Uterus (tissue), 4 donors: ENCODE results near the gene PLSCR1. TPM values are rescaled to one million over a fixed set of nuclear protein-coding genes. Genes with fewer than 3 reads are reported as not detected.

Source experiments
- DNase-seq, 2 donors: peaks; one replicate each; pipeline ENCODE4 v3.0.0-alpha.2; 2019 to 2020
- H3K27ac ChIP-seq, 2 donors: fragments of 200-600 bp; sonication (generic); 1 replicate in 1 of 2; 2 replicates in 1 of 2; pipeline ENCODE4 v1.5.1; 2016 to 2018
- H3K27me3 ChIP-seq, 2 donors: fragments of 200-600 bp; sonication (generic); one replicate each; pipeline ENCODE4 v1.5.1; 2018 to 2019; ENCODE audit warnings: control low read depth in 1 of 2
- H3K36me3 ChIP-seq, 2 donors: fragments of 200-600 bp; sonication (generic); one replicate each; pipeline ENCODE4 v1.5.1; 2019; ENCODE audit warnings: control low read depth in 1 of 2
- H3K4me1 ChIP-seq, 2 donors: fragments of 200-600 bp; sonication (generic); one replicate each; pipeline ENCODE4 v1.5.1; 2018 to 2019; ENCODE audit warnings: control low read depth in 1 of 2
- H3K4me3 ChIP-seq, 2 donors: fragments of 200-600 bp; sonication (generic); 1 replicate in 1 of 2; 2 replicates in 1 of 2; pipeline ENCODE4 v1.5.1; 2018 to 2019; ENCODE audit warnings: mild to moderate bottlenecking in 1 of 2
- H3K9me3 ChIP-seq, 2 donors: fragments of 200-600 bp; sonication (generic); one replicate each; pipeline ENCODE4 v1.5.1; 2019; ENCODE audit warnings: control low read depth in 1 of 2
- CTCF ChIP-seq, 4 experiments: fragments of 200-600 bp in 2 of 4; fragments of 450-650 bp in 2 of 4; sonication (generic) in 2 of 4; IDR thresholded peaks; one replicate each; pipeline ENCODE4 v1.5.1; 2016 to 2019; ENCODE audit warnings: antibody characterized with exemption in 4 of 4, mild to moderate bottlenecking in 2 of 4, moderate library complexity in 1 of 4
- POLR2A ChIP-seq, 2 donors: fragments of 450-650 bp; IDR thresholded peaks; one replicate each; pipeline ENCODE4 v1.6.1; 2016; ENCODE audit warnings: antibody characterized with exemption in 2 of 2, mild to moderate bottlenecking in 1 of 2, moderate library complexity in 1 of 2
- intact Hi-C: fragments of 100-400 bp; cut with DNase I; formaldehyde crosslinking; loops from one replicate; pipeline ENCODE4 v1.15.1; 2023; ENCODE audit warnings: low total_unique reads
- total RNA-seq, 4 donors: library from RNA; depleted of rRNA in 3 of 4; stranded (reverse); fragments of >200 nt in 3 of 4; gene quantifications; one replicate each; pipeline versions ENCODE4 v1.1.0 to v1.2.4, GENCODE V29; 2014 to 2023
- donor health status: DM: yes; HTN: yes; CAD: no.

Gene PLSCR1
- total RNA-seq, 4 donors from 2014 or later = 75.6 to 248 (median 116) TPM

- TF ChIP-seq CTCF (IDR thresholded peaks at IDR 0.05) (no peak), POLR2A (IDR thresholded peaks at IDR 0.05) (no peak)
- H3K27me3 ChIP-seq = no peaks in the 10 kb centered on the region
- H3K36me3 ChIP-seq = no peaks in the 10 kb centered on the region
- no peak overlapping the region for H3K27ac ChIP-seq
- no peak overlapping the region for H3K4me3 ChIP-seq
- H3K9me3 ChIP-seq = no peaks in the 10 kb centered on the region
- H3K4me1 ChIP-seq = no peaks in the 10 kb centered on the region
- intact Hi-C loops = no loop called here
- DNase-seq = no peak
Measured at GRCh38 chr3:146559388-146559787, 15.0 kb upstream of the PLSCR1 start.

GRCh38 chr3:146558781-146559180 is 14.4 kb upstream of the PLSCR1 start:
- DNase-seq = no peak
- no peak for TF ChIP-seq POLR2A (IDR thresholded peaks at IDR 0.05)
- no peak for TF ChIP-seq CTCF (IDR thresholded peaks at IDR 0.05)
- Histone ChIP-seq H3K27me3 (no peaks in the 10 kb centered on the region), H3K27ac (no peak overlapping the region), H3K36me3 (no peaks in the 10 kb centered on the region), H3K4me1 (no peaks in the 10 kb centered on the region), H3K4me3 (no peak overlapping the region), H3K9me3 (no peaks in the 10 kb centered on the region)
- intact Hi-C loops = no loop called here

GRCh38 chr3:146557745-146558144 is 13.3 kb upstream of the PLSCR1 start:
- no peaks in the 10 kb centered on the region for H3K9me3 ChIP-seq
- H3K4me1 ChIP-seq = no peaks in the 10 kb centered on the region
- no peak overlapping the region for H3K27ac ChIP-seq
- no peaks in the 10 kb centered on the region for H3K36me3 ChIP-seq
- intact Hi-C loops = no loop called here
- DNase-seq = no peak
- no peaks in the 10 kb centered on the region for H3K27me3 ChIP-seq
- H3K4me3 ChIP-seq = no peak overlapping the region
- TF ChIP-seq CTCF (IDR thresholded peaks at IDR 0.05) = no peak
- TF ChIP-seq POLR2A (IDR thresholded peaks at IDR 0.05) = no peak

- Histone ChIP-seq H3K9me3 (no peaks in the 10 kb centered on the region), H3K4me3 (no peak overlapping the region), H3K27me3 (no peaks in the 10 kb centered on the region), H3K36me3 (no peaks in the 10 kb centered on the region), H3K4me1 (peaks cover 0 to 5% of the 10 kb centered on the region in 2 donors), H3K27ac (no peak overlapping the region)
- no peak for DNase-seq
- intact Hi-C loops = no loop called here
- TF ChIP-seq CTCF (IDR thresholded peaks at IDR 0.05) (no peak), POLR2A (IDR thresholded peaks at IDR 0.05) (no peak)
Measured at GRCh38 chr3:146555311-146555710, 10.9 kb upstream of the PLSCR1 start.

GRCh38 chr3:146554151-146554760 is 9.8 kb upstream of the PLSCR1 start:
- no peaks in the 10 kb centered on the region for H3K36me3 ChIP-seq
- no peak overlapping the region for H3K27ac ChIP-seq
- DNase-seq = no peak
- H3K9me3 ChIP-seq = no peaks in the 10 kb centered on the region
- TF ChIP-seq POLR2A (IDR thresholded peaks at IDR 0.05) (no peak), CTCF (IDR thresholded peaks at IDR 0.05) (no peak)
- no peaks in the 10 kb centered on the region for H3K27me3 ChIP-seq
- intact Hi-C loops = no loop called here
- no peak overlapping the region for H3K4me3 ChIP-seq
- peaks cover 0 to 6% of the 10 kb centered on the region in 2 donors for H3K4me1 ChIP-seq
